ENCODE results near the gene GTF3C4. TPM values are rescaled to one million over a fixed set of nuclear protein-coding genes. Genes with fewer than 3 reads are reported as not detected.

GTF3C4 gene
- total RNA-seq, 1 donor from 2014 or later, result 25.9 TPM

DNA sequence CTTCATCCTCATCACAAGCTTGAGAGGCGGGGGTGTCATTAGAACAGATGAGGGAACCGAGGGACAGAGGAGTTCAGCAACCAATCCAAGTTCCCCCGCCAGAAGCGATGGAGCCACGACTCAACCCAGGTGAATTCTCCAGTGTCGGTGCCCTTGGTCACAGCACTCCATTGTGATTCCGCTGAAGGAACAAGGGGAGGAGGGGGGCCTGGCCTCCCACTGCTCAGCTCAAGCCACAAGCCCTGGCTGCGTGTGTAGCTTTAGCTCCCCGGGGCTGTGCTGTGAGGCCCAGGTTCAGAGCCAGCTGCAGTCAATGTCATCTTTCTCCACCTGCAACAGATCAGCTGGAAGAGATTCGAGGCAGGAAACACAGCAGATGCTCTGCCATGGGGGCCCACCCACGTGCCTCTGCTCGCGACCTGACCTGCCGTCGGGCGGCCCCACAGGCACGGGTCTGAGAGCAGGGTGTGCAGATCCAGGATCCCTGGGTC lies 72.6 kb downstream of the GTF3C4 start:
- Mint-ChIP-seq H3K4me1 (ENCODE audit: unreplicated experiment) (peaks cover 34% of the 10 kb centered on the region), H3K27ac (no peak overlapping the region), H3K36me3 (no peaks in the 10 kb centered on the region), H3K27me3 (peaks cover 52% of the 10 kb centered on the region), H3K4me3 (no peak overlapping the region), H3K9me3 (no peaks in the 10 kb centered on the region)
- no peak for DNase-seq (ENCODE audit: extremely low spot score, unreplicated experiment)
- TF ChIP-seq, protein P1, sequence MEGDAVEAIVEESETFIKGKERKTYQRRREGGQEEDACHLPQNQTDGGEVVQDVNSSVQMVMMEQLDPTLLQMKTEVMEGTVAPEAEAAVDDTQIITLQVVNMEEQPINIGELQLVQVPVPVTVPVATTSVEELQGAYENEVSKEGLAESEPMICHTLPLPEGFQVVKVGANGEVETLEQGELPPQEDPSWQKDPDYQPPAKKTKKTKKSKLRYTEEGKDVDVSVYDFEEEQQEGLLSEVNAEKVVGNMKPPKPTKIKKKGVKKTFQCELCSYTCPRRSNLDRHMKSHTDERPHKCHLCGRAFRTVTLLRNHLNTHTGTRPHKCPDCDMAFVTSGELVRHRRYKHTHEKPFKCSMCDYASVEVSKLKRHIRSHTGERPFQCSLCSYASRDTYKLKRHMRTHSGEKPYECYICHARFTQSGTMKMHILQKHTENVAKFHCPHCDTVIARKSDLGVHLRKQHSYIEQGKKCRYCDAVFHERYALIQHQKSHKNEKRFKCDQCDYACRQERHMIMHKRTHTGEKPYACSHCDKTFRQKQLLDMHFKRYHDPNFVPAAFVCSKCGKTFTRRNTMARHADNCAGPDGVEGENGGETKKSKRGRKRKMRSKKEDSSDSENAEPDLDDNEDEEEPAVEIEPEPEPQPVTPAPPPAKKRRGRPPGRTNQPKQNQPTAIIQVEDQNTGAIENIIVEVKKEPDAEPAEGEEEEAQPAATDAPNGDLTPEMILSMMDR (conservative IDR thresholded peaks at IDR 0.05), result no peak

DNA sequence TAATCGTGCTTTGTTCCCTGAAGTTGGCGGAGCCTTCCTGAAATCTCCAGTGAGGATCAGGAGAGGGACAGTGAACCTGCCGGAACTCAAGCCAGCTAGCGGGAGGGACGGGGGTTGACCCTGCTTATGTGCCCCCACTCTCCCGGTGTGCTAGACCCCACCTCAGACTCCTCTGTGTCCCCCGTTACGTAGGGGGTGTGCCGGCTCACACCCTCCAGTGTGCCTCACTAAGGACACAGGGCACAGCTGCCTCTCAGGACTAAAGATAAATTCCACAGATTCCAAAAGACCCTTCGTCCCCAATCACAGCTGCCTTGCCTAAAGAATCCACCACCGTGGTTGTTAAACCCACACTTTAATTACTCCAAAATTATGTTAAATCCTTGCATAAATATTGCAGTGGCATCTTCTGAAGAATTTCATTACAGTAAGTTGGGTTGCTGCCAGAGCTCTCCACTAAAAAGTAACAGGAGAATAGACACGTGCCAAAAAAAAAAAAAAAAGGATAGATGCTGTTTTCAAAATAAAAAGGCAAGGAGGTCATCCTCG lies 73.7 kb downstream of the GTF3C4 start:
- H3K4me3 Mint-ChIP-seq, result peak overlapping the region; percentile 32
- no peaks in the 10 kb centered on the region for H3K9me3 Mint-ChIP-seq
- H3K27ac Mint-ChIP-seq, result no peak overlapping the region
- DNase-seq (ENCODE audit: extremely low spot score, unreplicated experiment), result no peak
- H3K36me3 Mint-ChIP-seq, result no peaks in the 10 kb centered on the region
- H3K27me3 Mint-ChIP-seq, result peaks cover 52% of the 10 kb centered on the region
- TF ChIP-seq, protein P1 (conservative IDR thresholded peaks at IDR 0.05), result no peak
- H3K4me1 Mint-ChIP-seq (ENCODE audit: unreplicated experiment), result peaks cover 34% of the 10 kb centered on the region

Other genes with a start within 250 kb of the GTF3C4 start
- 0.14 TPM in 1 of 2 replicates, not detected in the other for gene BARHL1, start 87.9 kb upstream of the GTF3C4 start, total RNA-seq (ENCODE audit: low replicate concordance)
- gene DDX31, start 481 bp upstream of the GTF3C4 start, total RNA-seq (ENCODE audit: low replicate concordance), result 16.0 and 19.6 TPM in 2 replicates
- gene AK8, start 207.8 kb downstream of the GTF3C4 start, total RNA-seq (ENCODE audit: low replicate concordance), result 4.6 and 5.5 TPM in 2 replicates
- 5.2 and 8.3 TPM in 2 replicates for gene SPACA9, start 208.4 kb downstream of the GTF3C4 start, total RNA-seq (ENCODE audit: low replicate concordance)

Data from type B pancreatic cell (in vitro differentiated cells).